HG02571 (cell line): ENCODE measurements around the gene SLC22A23.

Experiments
- ATAC-seq: cut with Tn5 transposase; IDR thresholded peaks from one replicate; pipeline ENCODE4 v1.9.1; 2021; ENCODE audit warnings: mild to moderate bottlenecking, moderate library complexity; ENCODE audit not compliant: unreplicated experiment

Gene SLC22A23

GRCh38 chr6:3372912-3373554 is 83.8 kb downstream of the SLC22A23 start:
- ATAC-seq = no peak

- ATAC-seq = no peak
These were observed 84.5 kb downstream of the SLC22A23 start for GRCh38 chr6:3372184-3372846.

GRCh38 chr6:3371222-3371949 is 85.5 kb downstream of the SLC22A23 start:
- no peak for ATAC-seq

GRCh38 chr6:3370361-3371221 is 86.3 kb downstream of the SLC22A23 start:
- no peak for ATAC-seq

- ATAC-seq = no peak
These were observed 86.9 kb downstream of the SLC22A23 start for GRCh38 chr6:3369985-3370360.

GRCh38 chr6:3368685-3369084 is 88.2 kb downstream of the SLC22A23 start:
- no peak for ATAC-seq

- ATAC-seq = no peak
These were observed 89.2 kb downstream of the SLC22A23 start for GRCh38 chr6:3367630-3368029.

- ATAC-seq = no peak
These were observed 90.0 kb downstream of the SLC22A23 start for GRCh38 chr6:3366596-3367413.

GRCh38 chr6:3364391-3364790 is 92.5 kb downstream of the SLC22A23 start:
- no peak for ATAC-seq

GRCh38 chr6:3363296-3364025 is 93.4 kb downstream of the SLC22A23 start:
- ATAC-seq = no peak

GRCh38 chr6:3361312-3362037 is 95.4 kb downstream of the SLC22A23 start:
- no peak for ATAC-seq

- no peak for ATAC-seq
These were observed 96.2 kb downstream of the SLC22A23 start for GRCh38 chr6:3360727-3361045.

GRCh38 chr6:3359973-3360726 is 96.7 kb downstream of the SLC22A23 start:
- no peak for ATAC-seq

GRCh38 chr6:3359101-3359752 is 97.6 kb downstream of the SLC22A23 start:
- no peak for ATAC-seq

- no peak for ATAC-seq
These were observed 98.3 kb downstream of the SLC22A23 start for GRCh38 chr6:3358413-3359100.

- no peak for ATAC-seq
These were observed 99.2 kb downstream of the SLC22A23 start for GRCh38 chr6:3357678-3358077.

- no peak for ATAC-seq
These were observed 99.9 kb downstream of the SLC22A23 start for GRCh38 chr6:3356824-3357420.
